ENCODE data around the gene SLC35D3. TPM values are rescaled to one million over a fixed set of nuclear protein-coding genes. Genes with fewer than 3 reads are reported as not detected.
"Not testable (repeated sequence)": the region's sequence is repeated elsewhere in the genome, so short reads cannot be mapped to it uniquely, and the experiment has no call there.

Gene SLC35D3
- total RNA-seq, 6 experiments from 2014 or later, result not detected

- DNase-seq (no peak), ATAC-seq (no peak)
- Histone ChIP-seq H3K36me3 (no peaks in the 10 kb centered on the region), H3K27me3 (no peaks in the 10 kb centered on the region), H3K4me1 (peaks cover 0 to 4% (median 0%) of the 10 kb centered on the region in 4 donors), H3K27ac (no peak overlapping the region), H3K4me3 (no peak overlapping the region), H3K9me3 (no peaks in the 10 kb centered on the region)
- intact Hi-C loops (cut with DNase I), result no loop called here
- WGBS (ENCODE audit: insufficient coverage, low coverage, low lambda C conversion rate, missing lambda C conversion rate), result 48% methylated on average over 3 of the region's 3 CpGs
- TF ChIP-seq POLR2A (IDR thresholded peaks at IDR 0.05) (no peak), CTCF (IDR thresholded peaks at IDR 0.05) (no peak)
Measured at GRCh38 chr6:136955123-136955522, 33.0 kb downstream of the SLC35D3 start.

- intact Hi-C loops (cut with DNase I), result no loop called here
- no peak for TF ChIP-seq CTCF (IDR thresholded peaks at IDR 0.05)
- no peak for TF ChIP-seq POLR2A (IDR thresholded peaks at IDR 0.05)
- no peak for DNase-seq
- Histone ChIP-seq H3K4me1 (peaks cover 0 to 4% (median 0%) of the 10 kb centered on the region in 4 donors), H3K36me3 (no peaks in the 10 kb centered on the region), H3K9me3 (no peaks in the 10 kb centered on the region), H3K27ac (no peak overlapping the region), H3K4me3 (no peak overlapping the region), H3K27me3 (no peaks in the 10 kb centered on the region)
- ATAC-seq, result no peak
- WGBS (ENCODE audit: insufficient coverage, low coverage, low lambda C conversion rate, missing lambda C conversion rate), result 41% methylated on average over 12 of the region's 14 CpGs
Measured at GRCh38 chr6:136956590-136957544, 34.8 kb downstream of the SLC35D3 start.

- ATAC-seq, result no peak
- no peaks in the 10 kb centered on the region for H3K27me3 ChIP-seq
- 78% methylated on average over 4 of the region's 5 CpGs for WGBS (ENCODE audit: insufficient coverage, low coverage, low lambda C conversion rate, missing lambda C conversion rate)
- no peak overlapping the region for H3K4me3 ChIP-seq
- DNase-seq, result no peak
- TF ChIP-seq POLR2A (IDR thresholded peaks at IDR 0.05) (no peak), CTCF (IDR thresholded peaks at IDR 0.05) (no peak)
- intact Hi-C loops (cut with DNase I), result no loop called here
- H3K4me1 ChIP-seq, result peaks cover 0 to 4% (median 0%) of the 10 kb centered on the region in 4 donors
- no peak overlapping the region for H3K27ac ChIP-seq
- no peaks in the 10 kb centered on the region for H3K36me3 ChIP-seq
- no peaks in the 10 kb centered on the region for H3K9me3 ChIP-seq
Measured at GRCh38 chr6:136958168-136958567, 36.1 kb downstream of the SLC35D3 start.

- Histone ChIP-seq H3K4me3 (no peak overlapping the region), H3K36me3 (no peaks in the 10 kb centered on the region), H3K9me3 (no peaks in the 10 kb centered on the region), H3K27me3 (no peaks in the 10 kb centered on the region), H3K4me1 (peaks cover 0 to 4% (median 0%) of the 10 kb centered on the region in 4 donors), H3K27ac (no peak overlapping the region)
- peak; percentile 25 to 54 (median 34) for ATAC-seq
- peak in 1 of 3 donors; percentile 17 for DNase-seq
- TF ChIP-seq POLR2A (IDR thresholded peaks at IDR 0.05), result no peak
- no peak for TF ChIP-seq CTCF (IDR thresholded peaks at IDR 0.05)
- 37% methylated on average over 14 of the region's 14 CpGs for WGBS (ENCODE audit: insufficient coverage, low coverage, low lambda C conversion rate, missing lambda C conversion rate)
- intact Hi-C loops (cut with DNase I), result no loop called here
Measured at GRCh38 chr6:136959471-136959891, 37.4 kb downstream of the SLC35D3 start.

- H3K4me3 ChIP-seq; H3K36me3 ChIP-seq; H3K27me3 ChIP-seq; H3K27ac ChIP-seq; DNase-seq; H3K4me1 ChIP-seq; intact Hi-C loops (cut with DNase I); H3K9me3 ChIP-seq; ATAC-seq: not testable (repeated sequence)
- WGBS (ENCODE audit: insufficient coverage, low coverage, low lambda C conversion rate, missing lambda C conversion rate), result 64% methylated on average over 4 of the region's 6 CpGs
Measured at GRCh38 chr6:136959935-136960334, 37.8 kb downstream of the SLC35D3 start.
